IMR-90 (cell line): Measurements from ENCODE around the gene SLC26A8. TPM values are rescaled to one million over a fixed set of nuclear protein-coding genes. Genes with fewer than 3 reads are reported as not detected.

ENCODE experiments used
- ATAC-seq: fragments of 200-7000 bp; cut with Tn5 transposase; 2 replicates; pipeline ENCODE4 v1.9.1; 2020; ENCODE audit warnings: low read depth, mild to moderate bottlenecking, moderate library complexity
- BruUV-seq: library from RNA; stranded (reverse); fragments of 400-500 nt; replicated peaks from 2 replicates; lab custom pipeline; 2021; lab: Mats Ljungman, UMichigan
- CTCF ChIA-PET: fragments of 300-600 bp; formaldehyde crosslinking; extraction: SDS; loops from one replicate; lab custom pipeline; 2021; ENCODE audit warnings: antibody characterized with exemption; lab: Yijun Ruan, JAX
- POLR2A ChIA-PET: fragments of 300-600 bp; sonication (Branson Sonifier 250); formaldehyde crosslinking; loops from one replicate; lab custom pipeline; 2022; ENCODE audit warnings: antibody characterized with exemption; ENCODE audit not compliant: unreplicated experiment; lab: Charles Lee
- DNase-seq: peaks from one replicate; pipeline ENCODE4 v3.0.0; 2013
- H2AFZ ChIP-seq: replicated peaks from 2 replicates; pipeline ENCODE3; 2013; ENCODE audit warnings: low read length, mild to moderate bottlenecking; ENCODE audit not compliant: poor library complexity
- H2AK5ac ChIP-seq: 2 replicates; pipeline ENCODE4 v1.6.1; 2013; ENCODE audit warnings: low read depth, low read length, inconsistent platforms
- H2AK9ac ChIP-seq: replicated peaks from 2 replicates; pipeline ENCODE3; 2013; ENCODE audit warnings: mild to moderate bottlenecking, low read depth, low read length, moderate library complexity; ENCODE audit not compliant: poor library complexity
- H2BK120ac ChIP-seq: 2 replicates; pipeline ENCODE4 v1.6.1; 2013; ENCODE audit warnings: low read depth, low read length, inconsistent platforms
- H2BK15ac ChIP-seq: 3 replicates; pipeline ENCODE4 v1.6.1; 2013; ENCODE audit warnings: low read depth, low read length, inconsistent platforms
- H2BK20ac ChIP-seq: 2 replicates; pipeline ENCODE4 v1.6.1; 2013; ENCODE audit warnings: low read depth, mild to moderate bottlenecking, inconsistent platforms, low read length, moderate library complexity
- H2BK5ac ChIP-seq: 2 replicates; pipeline ENCODE4 v1.6.1; 2013; ENCODE audit warnings: mild to moderate bottlenecking, low read depth, low read length, inconsistent platforms; ENCODE audit not compliant: poor library complexity, severe bottlenecking
- H3K14ac ChIP-seq: replicated peaks from 2 replicates; pipeline ENCODE4 v1.6.1; 2013; ENCODE audit warnings: low read depth, low read length, inconsistent platforms
- H3K18ac ChIP-seq: 2 replicates; pipeline ENCODE4 v1.6.1; 2013; ENCODE audit warnings: low read depth, low read length, control low read depth
- H3K23ac ChIP-seq: 2 replicates; pipeline ENCODE4 v1.6.1; 2013; ENCODE audit warnings: low read depth, low read length, inconsistent platforms
- H3K27ac ChIP-seq: 2 replicates; pipeline ENCODE4 v1.5.1; 2013; ENCODE audit warnings: mild to moderate bottlenecking, control low read depth, low read length; ENCODE audit not compliant: insufficient read depth
- H3K27me3 ChIP-seq: 2 replicates; pipeline ENCODE4 v1.6.1; 2013; ENCODE audit warnings: low read length; ENCODE audit not compliant: control insufficient read depth, insufficient read depth
- H3K36me3 ChIP-seq: 2 replicates; pipeline ENCODE4 v1.6.1; 2013; ENCODE audit warnings: low read length, mixed read lengths; ENCODE audit not compliant: control insufficient read depth, insufficient read depth
- H3K4ac ChIP-seq: 2 replicates; pipeline ENCODE4 v1.6.1; 2013; ENCODE audit warnings: low read depth, low read length, inconsistent platforms
- H3K4me1 ChIP-seq: 2 replicates; pipeline ENCODE4 v1.6.1; 2013; ENCODE audit warnings: low read length, mixed read lengths; ENCODE audit not compliant: control insufficient read depth, insufficient read depth
- H3K4me2 ChIP-seq: 2 replicates; pipeline ENCODE4 v1.6.1; 2013; ENCODE audit warnings: low read depth, mild to moderate bottlenecking, control low read depth, low read length, moderate library complexity
- H3K4me3 ChIP-seq: 2 replicates; pipeline ENCODE4 v1.5.1; 2013; ENCODE audit warnings: low read depth, mild to moderate bottlenecking, control low read depth, low read length, moderate library complexity; ENCODE audit not compliant: insufficient read depth
- H3K56ac ChIP-seq: 2 replicates; pipeline ENCODE4 v1.6.1; 2013; ENCODE audit warnings: low read length, inconsistent platforms; ENCODE audit not compliant: insufficient read depth; ENCODE audit errors: extremely low read depth
- H3K79me1 ChIP-seq, 2 experiments: 2 replicates each; pipeline ENCODE4 v1.6.1; 2013; ENCODE audit warnings: low read length in 2 of 2, inconsistent platforms in 1 of 2, low read depth in 1 of 2
- H3K9ac ChIP-seq: 2 replicates; pipeline ENCODE4 v1.6.1; 2013; ENCODE audit warnings: low read depth, low read length, control low read depth
- H3K9me1 ChIP-seq: 2 replicates; pipeline ENCODE4 v1.6.1; 2013; ENCODE audit warnings: low read length, inconsistent platforms; ENCODE audit not compliant: insufficient read depth
- H3K9me3 ChIP-seq: 2 replicates; pipeline ENCODE4 v1.6.1; 2013; ENCODE audit warnings: low read length; ENCODE audit not compliant: control insufficient read depth, insufficient read depth
- H4K20me1 ChIP-seq: 2 replicates; pipeline ENCODE4 v1.6.1; 2013; ENCODE audit warnings: low read length, inconsistent platforms; ENCODE audit not compliant: insufficient read depth
- H4K5ac ChIP-seq: 2 replicates; pipeline ENCODE4 v1.6.1; 2013; ENCODE audit warnings: mild to moderate bottlenecking, low read depth, low read length, control low read depth
- H4K8ac ChIP-seq, 2 experiments: 2 replicates each; pipeline ENCODE4 v1.6.1; 2013; ENCODE audit warnings: low read depth in 2 of 2, low read length in 2 of 2, control low read depth in 1 of 2, inconsistent platforms in 1 of 2
- H4K91ac ChIP-seq: 2 replicates; pipeline ENCODE4 v1.6.1; 2013; ENCODE audit warnings: low read depth, low read length, inconsistent platforms; ENCODE audit not compliant: insufficient read depth
- BHLHE40 ChIP-seq: fragments of 150-350 bp; IDR thresholded peaks from 2 replicates; pipeline ENCODE4 v1.6.1; 2016; ENCODE audit warnings: mild to moderate bottlenecking, low read depth, low read length
- CEBPB ChIP-seq: IDR thresholded peaks from 2 replicates; pipeline ENCODE4 v1.6.1; 2012; ENCODE audit warnings: low read depth, low read length, improper control_type of control experiment
- CHD1 ChIP-seq: IDR thresholded peaks from 2 replicates; pipeline ENCODE4 v1.6.1; 2012; ENCODE audit warnings: low read depth, low read length, improper control_type of control experiment
- CTCF ChIP-seq: conservative IDR thresholded peaks from 2 replicates; pipeline ENCODE4 v1.5.1; 2012; ENCODE audit warnings: mild to moderate bottlenecking, low read depth, low read length, improper control_type of control experiment
- ELK1 ChIP-seq: fragments of 150-350 bp; IDR thresholded peaks from 2 replicates; pipeline ENCODE4 v1.6.1; 2016; ENCODE audit warnings: low read depth, mild to moderate bottlenecking, low read length, moderate library complexity, borderline replicate concordance
- FOS ChIP-seq: fragments of 150-350 bp; IDR thresholded peaks from 2 replicates; pipeline ENCODE4 v1.6.1; 2016; ENCODE audit warnings: low read depth, low read length
- MAFK ChIP-seq: IDR thresholded peaks from 2 replicates; pipeline ENCODE4 v1.6.1; 2012; ENCODE audit warnings: low read depth, low read length, improper control_type of control experiment
- MAZ ChIP-seq: IDR thresholded peaks from 2 replicates; pipeline ENCODE4 v1.6.1; 2012; ENCODE audit warnings: low read depth, mild to moderate bottlenecking, low read length, improper control_type of control experiment, moderate library complexity, borderline replicate concordance
- MXI1 ChIP-seq: IDR thresholded peaks from 2 replicates; pipeline ENCODE4 v1.6.1; 2012; ENCODE audit warnings: low read depth, mild to moderate bottlenecking, low read length, moderate library complexity, borderline replicate concordance
- NFE2L2 ChIP-seq: fragments of 150-350 bp; IDR thresholded peaks from 2 replicates; pipeline ENCODE4 v1.6.1; 2016; ENCODE audit warnings: low read depth, mild to moderate bottlenecking, low read length
- POLR2A ChIP-seq: IDR thresholded peaks from 2 replicates; pipeline ENCODE4 v1.6.1; 2012; ENCODE audit warnings: mild to moderate bottlenecking, low read depth, low read length
- RAD21 ChIP-seq: IDR thresholded peaks from 2 replicates; pipeline ENCODE4 v1.6.1; 2012; ENCODE audit warnings: low read length, improper control_type of control experiment
- RCOR1 ChIP-seq: IDR thresholded peaks from 2 replicates; pipeline ENCODE4 v1.6.1; 2012; ENCODE audit warnings: mild to moderate bottlenecking, low read length, improper control_type of control experiment; ENCODE audit not compliant: insufficient replicate concordance
- RFX5 ChIP-seq: IDR thresholded peaks from 2 replicates; pipeline ENCODE4 v1.8.0; 2012; ENCODE audit warnings: low read depth, mild to moderate bottlenecking, low read length, moderate library complexity
- SMC3 ChIP-seq: fragments of 150-350 bp; IDR thresholded peaks from 2 replicates; pipeline ENCODE4 v1.6.1; 2016; ENCODE audit warnings: low read depth, mild to moderate bottlenecking, antibody characterized with exemption, low read length, moderate library complexity
- USF2 ChIP-seq: fragments of 150-350 bp; IDR thresholded peaks from 2 replicates; pipeline ENCODE4 v1.6.1; 2017; ENCODE audit warnings: mild to moderate bottlenecking, antibody characterized with exemption, low read length, low read depth
- WGBS, 2 experiments: methylation state at CpG; one replicate each; pipeline versions ENCODE4 v1.1.5 to v1.1.7; 2013; ENCODE audit warnings: missing lambda C conversion rate in 2 of 2; ENCODE audit not compliant: insufficient read length in 1 of 2; ENCODE audit errors: extremely low coverage in 2 of 2; 5-methylcytosine and 5-hydroxymethylcytosine counted together
- dilution Hi-C: fragments of 300-500 bp; cut with HindIII; formaldehyde crosslinking; loops from one replicate; pipeline ENCODE4 v1.14.3; 2018; ENCODE audit warnings: low sequenced_read_pairs; ENCODE audit not compliant: unreplicated experiment
- in situ Hi-C: fragments of 300-500 bp; cut with MboI; formaldehyde crosslinking; loops from 3 replicates; pipeline ENCODE4 v1.14.3; 2019; ENCODE audit warnings: low sequenced_read_pairs, inconsistent platforms, mixed read lengths
- intact Hi-C: fragments of 100-400 bp; cut with micrococcal nuclease; formaldehyde crosslinking; loops from 2 replicates; pipeline ENCODE4 v1.10.0; 2022
- polyA plus RNA-seq, 3 experiments: library from polyadenylated mRNA; depleted of rRNA; stranded (reverse); fragments of >200 nt; gene quantifications; 2 replicates each; pipeline ENCODE4 v1.2.3, GENCODE V29; 2012; ENCODE audit warnings: low replicate concordance in 1 of 3
- total RNA-seq: library from RNA; depleted of rRNA; stranded (reverse); fragments of >200 nt; gene quantifications from 2 replicates; pipeline ENCODE4 v1.2.3, GENCODE V29; 2012

SLC26A8 gene
- total and polyA plus RNA-seq, 2 of the 4 experiments (the other 2 are of a cell fraction): 0.07 TPM; not detected in 1

GRCh38 chr6:36025932-36026327 is 1.5 kb upstream of the SLC26A8 start:
- Histone ChIP-seq H4K5ac (no peak overlapping the region), H2BK120ac (peak overlapping the region; percentile 32; the same call in 1 of the 2 replicates), H2AFZ (no peak overlapping the region), H3K9ac (no peak overlapping the region), H2AK9ac (no peak overlapping the region), H3K18ac (no peak overlapping the region; the same call in 1 of the 2 replicates), H3K79me1 (peaks cover 0 to 5% of the 10 kb centered on the region in 2 experiments; a peak in 2 of 4 replicates), H4K20me1 (peaks cover 12% of the 10 kb centered on the region), H3K4ac (peak overlapping the region; percentile 29; the same call in 1 of the 2 replicates), H3K36me3 (no peaks in the 10 kb centered on the region), H3K4me2 (peak overlapping the region; percentile 67), H3K14ac (0 out of 2 replicates have a peak overlapping the region, but pooled peaks have one; percentile 5), H3K9me1 (no peaks in the 10 kb centered on the region), H3K4me1 (peaks cover 4% of the 10 kb centered on the region; the same call in 1 of the 2 replicates), H3K56ac (no peak overlapping the region), H3K27ac (no peak overlapping the region), H2BK15ac (peak overlapping the region; percentile 9; the same call in 1 of the 3 replicates), H2BK5ac (peak overlapping the region; percentile 8), H2AK5ac (no peak overlapping the region), H4K8ac (peak overlapping the region in 1 of 2 experiments; percentile 6; a peak in 2 of 4 replicates), H3K4me3 (no peak overlapping the region), H3K9me3 (no peaks in the 10 kb centered on the region), H4K91ac (no peak overlapping the region), H3K27me3 (no peaks in the 10 kb centered on the region), H3K23ac (no peak overlapping the region), H2BK20ac (peak overlapping the region; percentile 16; the same call in 1 of the 2 replicates)
- POLR2A ChIA-PET: no interaction called here
- no peak; the same call in 1 of the 2 replicates for ATAC-seq
- no TSS peak for BruUV-seq
- in situ Hi-C loops (loop anchor here (5.0 to 10.0 kb wide), 2 partner anchors 71 to 169 kb away; partner anchors contain the start of gene BRPF3), dilution Hi-C loops (no loop called here), intact Hi-C loops (loop anchor here (2.0 to 5.0 kb wide), 2 partner anchors 41 to 105 kb away; partner anchors contain the start of gene SRPK1)
- peak; percentile 28 for DNase-seq
- no CpG with 5 or more reads among the region's 5 CpGs for WGBS, 2 experiments
- TF ChIP-seq RAD21 (no peak), USF2 (no peak), CHD1 (no peak), MAZ (no peak), ELK1 (no peak), NFE2L2 (no peak), BHLHE40 (no peak), MXI1 (no peak), CTCF (no peak), POLR2A (no peak), RFX5 (no peak), SMC3 (no peak), CEBPB (no peak), FOS (no peak), RCOR1 (no peak), MAFK (no peak)
- CTCF ChIA-PET: interaction anchor here (1.0 to 4.1 kb wide), 2 partner anchors 66 to 70 kb away, joined by 3 to 28 read pairs; no protein-coding TSS in a partner anchor
